Mesenteric fat pad (tissue), 1 donor: ENCODE results near the gene ZNF322. TPM values are rescaled to one million over a fixed set of nuclear protein-coding genes. Genes with fewer than 3 reads are reported as not detected.

Experiments used
- DNase-seq: peaks from one replicate; pipeline ENCODE4 v3.0.0-alpha.2; 2020; ENCODE audit warnings: low spot score
- total RNA-seq: library from RNA; stranded (reverse); fragmentation: NEBNext Ultra II Directional; extraction: Animal tissue kit (Norgen Biotek cat#: 25700); gene quantifications from one replicate; pipeline ENCODE4 v1.2.1, GENCODE V29; 2021
- donor health status: DM: yes; HTN: yes; CAD: no.

The ZNF322 gene
- total RNA-seq, 1 donor from 2014 or later, result 16.3 TPM

DNA sequence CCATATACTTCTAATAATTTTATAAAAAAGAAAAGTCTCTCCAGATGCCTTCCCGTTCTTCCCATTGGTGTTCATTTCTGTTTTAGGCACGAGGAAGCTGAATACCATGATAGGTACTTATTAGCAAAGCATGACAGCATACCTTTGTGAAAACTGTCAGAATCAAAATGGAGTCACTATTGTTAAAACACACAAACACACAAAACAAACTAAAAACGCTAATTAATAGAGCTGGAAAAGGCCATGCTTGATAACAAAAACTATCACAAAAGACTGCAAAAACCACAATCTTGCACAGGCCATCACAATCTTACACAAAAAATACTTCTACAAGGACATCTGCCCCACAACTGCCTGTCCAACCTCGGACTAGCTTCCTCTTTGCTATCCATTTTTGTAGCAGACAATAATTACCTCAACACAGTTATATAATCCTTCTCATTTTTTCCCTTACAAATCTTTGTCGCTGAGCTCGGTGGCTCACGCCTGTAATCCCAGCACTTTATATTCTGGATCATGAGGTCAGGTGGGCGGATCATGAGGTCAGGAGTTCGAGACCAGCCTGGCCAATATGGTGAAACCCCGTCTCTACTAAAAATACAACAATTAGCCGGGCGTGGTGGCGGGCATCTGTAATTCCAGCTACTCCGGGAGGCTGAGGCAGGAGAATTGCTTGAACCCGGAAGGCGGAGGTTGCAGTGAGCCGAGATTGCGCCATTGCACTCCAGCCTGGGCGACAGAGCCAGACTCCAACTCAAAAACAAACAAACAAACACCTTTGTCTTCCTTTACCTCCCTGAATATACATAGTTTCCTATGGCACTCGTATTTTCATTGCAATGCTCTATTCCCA, 66.0 kb downstream of the ZNF322 start:
- no peak for DNase-seq

DNA sequence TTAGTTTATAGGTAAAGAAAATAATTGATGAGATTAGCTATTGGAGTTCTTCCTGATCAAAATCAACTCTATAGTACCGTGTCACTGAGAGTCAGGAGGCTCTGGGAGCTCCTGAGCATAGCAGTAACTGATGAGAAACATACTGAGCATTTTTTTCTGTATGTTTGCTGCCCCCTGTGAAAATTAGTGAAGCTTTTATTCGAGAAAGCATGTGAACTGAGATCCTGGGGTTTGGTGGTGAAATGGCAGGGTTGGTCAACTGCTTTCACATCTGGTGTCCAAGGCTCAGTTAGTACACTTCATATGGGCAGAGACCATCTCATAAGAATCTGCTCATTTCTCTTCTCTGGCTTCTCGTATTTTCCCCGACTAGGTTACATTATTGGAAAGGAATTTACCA, 66.9 kb downstream of the ZNF322 start:
- DNase-seq, result no peak

DNA sequence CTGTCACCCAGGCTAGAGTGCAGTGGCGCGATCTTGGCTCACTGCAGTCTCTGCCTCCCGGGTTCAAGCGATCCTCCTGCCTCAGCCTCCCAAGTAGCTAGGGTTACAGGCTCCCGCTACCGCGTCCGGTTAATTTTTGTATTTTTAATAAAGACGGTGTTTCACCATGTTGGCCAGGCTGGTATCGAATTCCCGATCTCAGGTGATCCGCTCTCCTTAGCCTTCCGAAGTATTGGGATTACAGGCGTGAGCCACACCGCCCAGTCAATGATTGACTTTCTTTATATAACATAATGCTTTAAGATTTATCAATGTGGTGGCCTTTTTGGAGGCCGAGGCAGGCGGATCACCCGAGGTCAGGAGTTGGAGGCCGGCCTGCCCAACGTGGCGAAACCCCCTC, 70.6 kb downstream of the ZNF322 start:
- DNase-seq, result no peak

Other genes with a start within 250 kb of the ZNF322 start
- 13.0 TPM for gene BTN3A3, start 219.2 kb downstream of the ZNF322 start, total RNA-seq
- gene BTN2A1, start 201.8 kb downstream of the ZNF322 start, total RNA-seq, result 19.9 TPM
- not detected for gene BTN1A1, start 159.4 kb downstream of the ZNF322 start, total RNA-seq
- 52.6 TPM for gene HMGN4, start 121.4 kb downstream of the ZNF322 start, total RNA-seq
- 12.0 TPM for gene ABT1, start 62.8 kb downstream of the ZNF322 start, total RNA-seq